ENCODE results near the gene ATOH1. TPM values are rescaled to one million over a fixed set of nuclear protein-coding genes. Genes with fewer than 3 reads are reported as not detected.

The ATOH1 gene
- total RNA-seq, 1 donor from 2014 or later = not detected

- DNase-seq (ENCODE audit: low spot score) = no peak
These were observed 5.9 kb downstream of the ATOH1 start for GRCh38 chr4:93834249-93835066.

GRCh38 chr4:93835929-93836328 is 7.4 kb downstream of the ATOH1 start:
- DNase-seq (ENCODE audit: low spot score) = no peak

- DNase-seq (ENCODE audit: low spot score) = no peak
These were observed 11.2 kb downstream of the ATOH1 start for GRCh38 chr4:93839704-93840103.

- DNase-seq (ENCODE audit: low spot score) = no peak
These were observed 13.3 kb downstream of the ATOH1 start for GRCh38 chr4:93841803-93842345.

GRCh38 chr4:93842601-93843252 is 14.2 kb downstream of the ATOH1 start:
- no peak for DNase-seq (ENCODE audit: low spot score)

GRCh38 chr4:93843772-93844171 is 15.2 kb downstream of the ATOH1 start:
- DNase-seq (ENCODE audit: low spot score) = no peak

- DNase-seq (ENCODE audit: low spot score) = no peak
These were observed 24.1 kb downstream of the ATOH1 start for GRCh38 chr4:93852680-93853079.

GRCh38 chr4:93855926-93856325 is 27.4 kb downstream of the ATOH1 start:
- DNase-seq (ENCODE audit: low spot score) = no peak

GRCh38 chr4:93865650-93866049 is 37.1 kb downstream of the ATOH1 start:
- DNase-seq (ENCODE audit: low spot score) = no peak

- no peak for DNase-seq (ENCODE audit: low spot score)
These were observed 39.0 kb downstream of the ATOH1 start for GRCh38 chr4:93867416-93868001.

GRCh38 chr4:93870876-93871458 is 42.4 kb downstream of the ATOH1 start:
- no peak for DNase-seq (ENCODE audit: low spot score)

GRCh38 chr4:93876754-93877153 is 48.2 kb downstream of the ATOH1 start:
- no peak for DNase-seq (ENCODE audit: low spot score)

GRCh38 chr4:93878566-93878965 is 50.0 kb downstream of the ATOH1 start:
- no peak for DNase-seq (ENCODE audit: low spot score)

GRCh38 chr4:93879919-93880318 is 51.4 kb downstream of the ATOH1 start:
- no peak for DNase-seq (ENCODE audit: low spot score)

Measured in ureter (tissue), 1 donor.